Keratinocyte (primary cell): ENCODE data around the gene SH3PXD2A.

ENCODE experiments used
- CTCF ChIP-seq, 3 experiments: IDR thresholded peaks in 1 of 3; conservative IDR thresholded peaks in 1 of 3; optimal IDR thresholded peaks in 1 of 3; 2 replicates in 2 of 3; 3 replicates in 1 of 3; pipeline versions ENCODE3 to v1.5.1; 2011; ENCODE audit warnings: low read length in 3 of 3, mild to moderate bottlenecking in 3 of 3, moderate library complexity in 2 of 3, control low read depth in 1 of 3, inconsistent platforms in 1 of 3; ENCODE audit not compliant: insufficient read depth in 2 of 3; ENCODE audit errors: extremely low read depth in 1 of 3
- EZH2 ChIP-seq: IDR thresholded peaks from one replicate; pipeline ENCODE4 v1.6.1; 2012; ENCODE audit warnings: inconsistent platforms, mild to moderate bottlenecking, low read length, moderate library complexity

DNA sequence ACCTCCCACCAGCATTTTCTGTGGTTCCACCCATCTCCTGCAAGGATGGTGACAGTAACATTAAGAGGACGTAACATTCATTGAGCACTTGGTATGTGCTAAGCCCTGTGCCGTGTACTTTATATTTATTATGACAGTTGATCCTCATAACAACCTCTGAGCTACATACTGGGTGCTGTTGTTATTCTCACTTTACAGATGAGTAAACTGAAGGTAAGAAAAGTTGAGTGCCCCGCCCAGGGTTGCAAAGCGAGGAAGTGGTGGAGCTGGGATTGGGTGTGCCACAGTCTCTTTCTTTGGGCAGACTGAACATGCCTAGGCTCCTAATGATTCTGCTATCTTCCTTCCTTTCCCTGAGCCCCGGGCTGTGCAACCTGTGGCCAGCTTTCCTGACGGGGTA, 107.4 kb downstream of the SH3PXD2A start:
- TF ChIP-seq CTCF (optimal IDR thresholded peaks at IDR 0.05 in 1 of 3, IDR thresholded peaks at IDR 0.05 in 1 of 3, conservative IDR thresholded peaks at IDR 0.05 in 1 of 3; ENCODE audit: extremely low read depth in 1 of 3, insufficient read depth in 2 of 3, low read length in 3 of 3) (no peak), EZH2 (no peak)
